GM18511 (cell line): ENCODE results near the gene TBC1D16.

Source experiments
- ATAC-seq: cut with Tn5 transposase; IDR thresholded peaks from one replicate; pipeline ENCODE4 v1.9.1; 2021; ENCODE audit warnings: mild to moderate bottlenecking, moderate library complexity; ENCODE audit not compliant: unreplicated experiment

The TBC1D16 gene

GRCh38 chr17:80035687-80035936 lies at the start of gene TBC1D16:
TBC1D16 (minus strand) TSS chr17:80035872; CDS start chr17:80013547, 22,325 bp downstream.
- no peak for ATAC-seq

GRCh38 chr17:80084773-80085172 lies 49.1 kb upstream of the TBC1D16 start:
- ATAC-seq: no peak

GRCh38 chr17:80083136-80083661 lies 47.5 kb upstream of the TBC1D16 start:
- ATAC-seq: no peak

- no peak for ATAC-seq
Measured at GRCh38 chr17:80082403-80083135, 46.9 kb upstream of the TBC1D16 start.

GRCh38 chr17:80081596-80081995 lies 45.9 kb upstream of the TBC1D16 start:
- ATAC-seq: no peak

GRCh38 chr17:80080081-80080480 lies 44.4 kb upstream of the TBC1D16 start:
- ATAC-seq: no peak

GRCh38 chr17:80072410-80072809 lies 36.7 kb upstream of the TBC1D16 start:
- no peak for ATAC-seq

- ATAC-seq: no peak
Measured at GRCh38 chr17:80071116-80071841, 35.6 kb upstream of the TBC1D16 start.

GRCh38 chr17:80070375-80071115 lies 34.9 kb upstream of the TBC1D16 start:
- ATAC-seq: no peak

- no peak for ATAC-seq
Measured at GRCh38 chr17:80068301-80069222, 32.9 kb upstream of the TBC1D16 start.

GRCh38 chr17:80067393-80067986 lies 31.8 kb upstream of the TBC1D16 start:
- ATAC-seq: no peak

- no peak for ATAC-seq
Measured at GRCh38 chr17:80065478-80066170, 30.0 kb upstream of the TBC1D16 start.

- ATAC-seq: no peak
Measured at GRCh38 chr17:80064696-80065095, 29.0 kb upstream of the TBC1D16 start.

GRCh38 chr17:80063830-80064585 lies 28.3 kb upstream of the TBC1D16 start:
- ATAC-seq: no peak

- ATAC-seq: no peak
Measured at GRCh38 chr17:80061421-80061820, 25.7 kb upstream of the TBC1D16 start.

- ATAC-seq: no peak
Measured at GRCh38 chr17:80060644-80061043, 25.0 kb upstream of the TBC1D16 start.

- no peak for ATAC-seq
Measured at GRCh38 chr17:80058311-80058955, 22.8 kb upstream of the TBC1D16 start.

GRCh38 chr17:80055597-80055996 lies 19.9 kb upstream of the TBC1D16 start:
- no peak for ATAC-seq
